SK-N-SH treated with all-trans-retinoic acid at 6 μM for 48 hours (cell line): ENCODE measurements around the gene TMEM212.

Experiments used
- ATAC-seq: fragments of 200-7000 bp; cut with Tn5 transposase; 3 replicates; pipeline ENCODE4 v1.9.1; 2020; ENCODE audit warnings: mild to moderate bottlenecking, moderate library complexity
- ARNTL ChIP-seq: fragments of 450-650 bp; formaldehyde crosslinking; IDR thresholded peaks from 2 replicates; pipeline ENCODE4 v1.5.0; 2020; ENCODE audit warnings: low read depth, mild to moderate bottlenecking, moderate library complexity, borderline replicate concordance
- BACH2 ChIP-seq: fragments of 250-450 bp; sonication (Bioruptor Pico); IDR thresholded peaks from 2 replicates; pipeline ENCODE4 v1.9.0; 2021; ENCODE audit warnings: mild to moderate bottlenecking, borderline replicate concordance
- ESRRG ChIP-seq: fragments of 250-450 bp; sonication (Bioruptor Pico); IDR thresholded peaks from 2 replicates; pipeline ENCODE4 v1.6.1; 2021; ENCODE audit warnings: mild to moderate bottlenecking
- GLIS3 ChIP-seq: fragments of 250-450 bp; sonication (Bioruptor Pico); IDR thresholded peaks from 2 replicates; pipeline ENCODE4 v1.5.0; 2020; ENCODE audit warnings: mild to moderate bottlenecking, moderate library complexity
- ISL1 ChIP-seq: fragments of 250-450 bp; sonication (Bioruptor Pico); IDR thresholded peaks from 2 replicates; pipeline ENCODE4 v2.1.2; 2022; ENCODE audit warnings: mild to moderate bottlenecking, moderate library complexity
- OSR1 ChIP-seq: fragments of 250-450 bp; sonication (Bioruptor Pico); IDR thresholded peaks from 2 replicates; pipeline ENCODE4 v1.8.0; 2022; ENCODE audit warnings: moderate library complexity, mild to moderate bottlenecking, inconsistent platforms
- PPARA ChIP-seq: fragments of 250-450 bp; sonication (Bioruptor Pico); IDR thresholded peaks from 2 replicates; pipeline ENCODE4 v1.5.0; 2020; ENCODE audit warnings: mild to moderate bottlenecking, borderline replicate concordance
- RARB ChIP-seq: fragments of 250-450 bp; sonication (Bioruptor Pico); IDR thresholded peaks from 2 replicates; pipeline ENCODE4 v1.8.0; 2021; ENCODE audit warnings: mild to moderate bottlenecking, moderate library complexity
- TCF4 ChIP-seq: fragments of 250-450 bp; sonication (Bioruptor Pico); IDR thresholded peaks from 2 replicates; pipeline ENCODE4 v1.8.0; 2021; ENCODE audit warnings: mild to moderate bottlenecking, moderate library complexity, borderline replicate concordance
- TOX ChIP-seq: fragments of 250-450 bp; sonication (Bioruptor Pico); IDR thresholded peaks from 2 replicates; pipeline ENCODE4 v1.8.0; 2021; ENCODE audit warnings: mild to moderate bottlenecking, moderate library complexity, borderline replicate concordance
- ZC3H10 ChIP-seq: fragments of 250-450 bp; sonication (Bioruptor Pico); IDR thresholded peaks from 2 replicates; pipeline ENCODE4 v1.5.1; 2021; ENCODE audit warnings: mild to moderate bottlenecking, moderate library complexity
- ZFP3 ChIP-seq: fragments of 250-450 bp; sonication (Bioruptor Pico); IDR thresholded peaks from 2 replicates; pipeline ENCODE4 v1.5.0; 2020; ENCODE audit warnings: mild to moderate bottlenecking, moderate library complexity
- ZFP30 ChIP-seq: fragments of 450-650 bp; formaldehyde crosslinking; IDR thresholded peaks from 2 replicates; pipeline ENCODE4 v1.5.0; 2022; ENCODE audit warnings: mild to moderate bottlenecking, moderate library complexity
- ZNF565 ChIP-seq: fragments of 450-650 bp; formaldehyde crosslinking; conservative IDR thresholded peaks from 2 replicates; pipeline ENCODE4 v1.5.0; 2020; ENCODE audit warnings: low read depth, mild to moderate bottlenecking, moderate library complexity
- ZNF70 ChIP-seq: fragments of 450-650 bp; formaldehyde crosslinking; IDR thresholded peaks from 2 replicates; pipeline ENCODE4 v1.5.0; 2020; ENCODE audit warnings: mild to moderate bottlenecking, moderate library complexity
- TF ChIP-seq, protein P1 (sequence below): fragments of 250-450 bp; sonication (Bioruptor Pico); IDR thresholded peaks from 2 replicates; pipeline ENCODE4 v1.8.0; 2020; ENCODE audit warnings: mild to moderate bottlenecking, moderate library complexity, borderline replicate concordance
- TF ChIP-seq, protein P2 (sequence below): fragments of 250-450 bp; sonication (Bioruptor Pico); IDR thresholded peaks from 2 replicates; pipeline ENCODE4 v1.5.0; 2020; ENCODE audit warnings: mild to moderate bottlenecking, moderate library complexity
- TF ChIP-seq, protein P3 (sequence below): fragments of 250-450 bp; sonication (Bioruptor Pico); IDR thresholded peaks from 2 replicates; pipeline ENCODE4 v1.5.1; 2021; ENCODE audit warnings: mild to moderate bottlenecking, moderate library complexity
- TF ChIP-seq, protein P4 (sequence below): fragments of 250-450 bp; sonication (Bioruptor Pico); IDR thresholded peaks from 2 replicates; pipeline ENCODE4 v1.8.0; 2021; ENCODE audit warnings: low read depth, mild to moderate bottlenecking, moderate library complexity, borderline replicate concordance

Gene TMEM212

DNA sequence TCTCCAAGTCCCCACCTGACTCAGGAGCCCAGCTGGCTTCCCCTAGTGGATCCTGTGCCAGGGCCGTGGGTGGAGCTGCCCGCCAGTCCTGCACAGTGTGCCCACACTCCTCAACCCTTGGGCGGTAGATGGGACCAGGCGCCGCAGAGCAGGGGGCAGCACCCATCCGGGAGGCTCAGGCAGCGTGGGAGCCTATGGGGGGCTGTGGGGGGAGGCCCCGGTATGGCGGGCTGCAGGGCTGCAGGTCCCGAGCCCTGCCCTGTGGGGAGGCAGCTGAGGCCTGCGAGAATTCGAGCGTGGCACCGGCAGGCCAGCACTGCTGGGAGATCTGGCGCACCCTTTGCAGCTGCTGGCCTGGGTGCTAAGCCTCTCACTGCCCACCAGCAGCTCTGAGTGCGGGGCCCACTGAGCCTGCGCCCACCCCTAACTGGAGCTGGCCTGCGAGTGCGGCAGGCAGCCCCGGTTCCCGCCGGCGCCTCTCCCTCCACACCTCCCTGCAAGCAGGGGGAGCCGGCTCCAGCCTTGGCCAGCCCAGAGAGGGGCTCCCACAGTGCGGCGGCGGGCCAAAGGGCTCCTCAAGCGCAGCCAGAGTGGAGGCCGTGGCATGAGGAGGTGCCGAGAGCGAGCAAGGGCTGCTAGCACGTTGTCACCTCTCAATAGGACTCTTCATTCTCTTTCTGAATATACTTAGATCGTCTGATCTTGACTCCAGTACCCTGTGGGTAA lies 64.0 kb downstream of the TMEM212 start:
- TF ChIP-seq, protein P1, sequence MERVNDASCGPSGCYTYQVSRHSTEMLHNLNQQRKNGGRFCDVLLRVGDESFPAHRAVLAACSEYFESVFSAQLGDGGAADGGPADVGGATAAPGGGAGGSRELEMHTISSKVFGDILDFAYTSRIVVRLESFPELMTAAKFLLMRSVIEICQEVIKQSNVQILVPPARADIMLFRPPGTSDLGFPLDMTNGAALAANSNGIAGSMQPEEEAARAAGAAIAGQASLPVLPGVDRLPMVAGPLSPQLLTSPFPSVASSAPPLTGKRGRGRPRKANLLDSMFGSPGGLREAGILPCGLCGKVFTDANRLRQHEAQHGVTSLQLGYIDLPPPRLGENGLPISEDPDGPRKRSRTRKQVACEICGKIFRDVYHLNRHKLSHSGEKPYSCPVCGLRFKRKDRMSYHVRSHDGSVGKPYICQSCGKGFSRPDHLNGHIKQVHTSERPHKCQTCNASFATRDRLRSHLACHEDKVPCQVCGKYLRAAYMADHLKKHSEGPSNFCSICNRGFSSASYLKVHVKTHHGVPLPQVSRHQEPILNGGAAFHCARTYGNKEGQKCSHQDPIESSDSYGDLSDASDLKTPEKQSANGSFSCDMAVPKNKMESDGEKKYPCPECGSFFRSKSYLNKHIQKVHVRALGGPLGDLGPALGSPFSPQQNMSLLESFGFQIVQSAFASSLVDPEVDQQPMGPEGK (CRISPR knock-in tag): no peak
- TF ChIP-seq, protein P2, sequence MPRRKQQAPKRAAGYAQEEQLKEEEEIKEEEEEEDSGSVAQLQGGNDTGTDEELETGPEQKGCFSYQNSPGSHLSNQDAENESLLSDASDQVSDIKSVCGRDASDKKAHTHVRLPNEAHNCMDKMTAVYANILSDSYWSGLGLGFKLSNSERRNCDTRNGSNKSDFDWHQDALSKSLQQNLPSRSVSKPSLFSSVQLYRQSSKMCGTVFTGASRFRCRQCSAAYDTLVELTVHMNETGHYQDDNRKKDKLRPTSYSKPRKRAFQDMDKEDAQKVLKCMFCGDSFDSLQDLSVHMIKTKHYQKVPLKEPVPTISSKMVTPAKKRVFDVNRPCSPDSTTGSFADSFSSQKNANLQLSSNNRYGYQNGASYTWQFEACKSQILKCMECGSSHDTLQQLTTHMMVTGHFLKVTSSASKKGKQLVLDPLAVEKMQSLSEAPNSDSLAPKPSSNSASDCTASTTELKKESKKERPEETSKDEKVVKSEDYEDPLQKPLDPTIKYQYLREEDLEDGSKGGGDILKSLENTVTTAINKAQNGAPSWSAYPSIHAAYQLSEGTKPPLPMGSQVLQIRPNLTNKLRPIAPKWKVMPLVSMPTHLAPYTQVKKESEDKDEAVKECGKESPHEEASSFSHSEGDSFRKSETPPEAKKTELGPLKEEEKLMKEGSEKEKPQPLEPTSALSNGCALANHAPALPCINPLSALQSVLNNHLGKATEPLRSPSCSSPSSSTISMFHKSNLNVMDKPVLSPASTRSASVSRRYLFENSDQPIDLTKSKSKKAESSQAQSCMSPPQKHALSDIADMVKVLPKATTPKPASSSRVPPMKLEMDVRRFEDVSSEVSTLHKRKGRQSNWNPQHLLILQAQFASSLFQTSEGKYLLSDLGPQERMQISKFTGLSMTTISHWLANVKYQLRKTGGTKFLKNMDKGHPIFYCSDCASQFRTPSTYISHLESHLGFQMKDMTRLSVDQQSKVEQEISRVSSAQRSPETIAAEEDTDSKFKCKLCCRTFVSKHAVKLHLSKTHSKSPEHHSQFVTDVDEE: no peak
- TF ChIP-seq ARNTL (no peak), ZNF70 (no peak)
- no peak for ATAC-seq

DNA sequence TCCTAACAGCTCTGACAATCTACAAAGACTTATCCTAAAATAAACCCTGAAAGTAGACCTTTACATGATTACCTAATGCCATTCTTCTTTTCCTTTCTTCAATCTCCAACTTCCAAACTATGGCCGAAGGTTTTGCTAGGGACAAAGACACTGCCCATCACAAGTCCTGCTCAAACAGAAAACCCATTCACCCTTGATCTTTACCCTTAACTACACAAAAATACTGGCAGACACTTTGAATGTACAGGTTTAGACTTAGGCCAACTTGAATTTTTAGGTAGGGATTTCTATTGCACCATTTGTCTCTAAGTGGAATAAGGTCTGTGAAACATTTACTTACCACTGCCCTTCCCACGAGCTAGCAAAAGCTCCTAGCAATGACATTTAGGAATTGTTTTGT lies 64.6 kb downstream of the TMEM212 start:
- TF ChIP-seq ZC3H10 (CRISPR knock-in tag) (no peak), ZNF565 (CRISPR knock-in tag) (no peak), PPARA (CRISPR knock-in tag) (no peak), GLIS3 (CRISPR knock-in tag) (no peak), ZFP3 (CRISPR knock-in tag) (no peak), ZFP30 (CRISPR knock-in tag) (no peak), BACH2 (no peak), RARB (CRISPR knock-in tag) (no peak), TOX (CRISPR knock-in tag) (no peak), ISL1 (CRISPR knock-in tag) (no peak), TCF4 (no peak), OSR1 (CRISPR knock-in tag) (no peak), ESRRG (CRISPR knock-in tag) (no peak), ZNF70 (no peak), ARNTL (no peak)
- TF ChIP-seq, protein P3, sequence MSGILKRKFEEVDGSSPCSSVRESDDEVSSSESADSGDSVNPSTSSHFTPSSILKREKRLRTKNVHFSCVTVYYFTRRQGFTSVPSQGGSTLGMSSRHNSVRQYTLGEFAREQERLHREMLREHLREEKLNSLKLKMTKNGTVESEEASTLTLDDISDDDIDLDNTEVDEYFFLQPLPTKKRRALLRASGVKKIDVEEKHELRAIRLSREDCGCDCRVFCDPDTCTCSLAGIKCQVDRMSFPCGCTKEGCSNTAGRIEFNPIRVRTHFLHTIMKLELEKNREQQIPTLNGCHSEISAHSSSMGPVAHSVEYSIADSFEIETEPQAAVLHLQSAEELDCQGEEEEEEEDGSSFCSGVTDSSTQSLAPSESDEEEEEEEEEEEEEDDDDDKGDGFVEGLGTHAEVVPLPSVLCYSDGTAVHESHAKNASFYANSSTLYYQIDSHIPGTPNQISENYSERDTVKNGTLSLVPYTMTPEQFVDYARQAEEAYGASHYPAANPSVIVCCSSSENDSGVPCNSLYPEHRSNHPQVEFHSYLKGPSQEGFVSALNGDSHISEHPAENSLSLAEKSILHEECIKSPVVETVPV (CRISPR knock-in tag): no peak
- TF ChIP-seq, protein P4, sequence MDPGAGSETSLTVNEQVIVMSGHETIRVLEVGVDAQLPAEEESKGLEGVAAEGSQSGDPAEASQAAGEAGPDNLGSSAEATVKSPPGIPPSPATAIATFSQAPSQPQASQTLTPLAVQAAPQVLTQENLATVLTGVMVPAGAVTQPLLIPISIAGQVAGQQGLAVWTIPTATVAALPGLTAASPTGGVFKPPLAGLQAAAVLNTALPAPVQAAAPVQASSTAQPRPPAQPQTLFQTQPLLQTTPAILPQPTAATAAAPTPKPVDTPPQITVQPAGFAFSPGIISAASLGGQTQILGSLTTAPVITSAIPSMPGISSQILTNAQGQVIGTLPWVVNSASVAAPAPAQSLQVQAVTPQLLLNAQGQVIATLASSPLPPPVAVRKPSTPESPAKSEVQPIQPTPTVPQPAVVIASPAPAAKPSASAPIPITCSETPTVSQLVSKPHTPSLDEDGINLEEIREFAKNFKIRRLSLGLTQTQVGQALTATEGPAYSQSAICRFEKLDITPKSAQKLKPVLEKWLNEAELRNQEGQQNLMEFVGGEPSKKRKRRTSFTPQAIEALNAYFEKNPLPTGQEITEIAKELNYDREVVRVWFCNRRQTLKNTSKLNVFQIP (CRISPR knock-in tag): no peak
- no peak for ATAC-seq

DNA sequence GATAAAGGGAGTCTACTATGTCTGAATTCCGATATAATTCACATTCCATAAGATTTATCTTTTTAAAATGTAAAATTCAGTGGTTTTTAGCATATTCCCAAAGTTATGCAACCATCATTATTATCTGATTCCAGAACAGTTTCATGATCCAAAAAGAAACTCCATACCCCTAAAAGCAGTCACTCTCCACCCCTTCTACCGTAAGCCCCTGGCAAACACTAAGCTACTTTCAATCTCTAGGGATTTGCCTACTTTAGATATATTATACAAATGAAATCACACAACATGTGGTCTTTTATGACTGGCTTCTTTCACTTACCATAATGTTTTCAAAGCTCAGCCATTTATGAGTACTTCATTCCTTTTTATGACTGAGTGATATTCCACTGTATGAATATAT lies 65.6 kb downstream of the TMEM212 start:
- ATAC-seq: no peak
- TF ChIP-seq, protein P2: no peak
- TF ChIP-seq, all 23 proteins: peak for 0
